BLaER1 (cell line): Measurements from ENCODE around the gene SRRM1.
"Not testable (repeated sequence)": the region's sequence is repeated elsewhere in the genome, so short reads cannot be mapped to it uniquely, and the experiment has no call there.

Source experiments
- H3K27ac ChIP-seq: shearing (Covaris generic); formaldehyde crosslinking; 2 replicates; pipeline ENCODE4 v1.8.1; 2022
- H3K27me3 ChIP-seq: shearing (Covaris generic); formaldehyde crosslinking; 2 replicates; pipeline ENCODE4 v1.8.1; 2022
- H3K36me3 ChIP-seq: shearing (Covaris generic); formaldehyde crosslinking; 2 replicates; pipeline ENCODE4 v1.8.1; 2022
- H3K4me1 ChIP-seq: shearing (Covaris generic); formaldehyde crosslinking; 2 replicates; pipeline ENCODE4 v1.8.1; 2022
- H3K4me2 ChIP-seq: shearing (Covaris generic); formaldehyde crosslinking; 2 replicates; pipeline ENCODE4 v1.8.1; 2022
- H3K4me3 ChIP-seq: shearing (Covaris generic); formaldehyde crosslinking; 2 replicates; pipeline ENCODE4 v1.8.1; 2022
- H3K9ac ChIP-seq: shearing (Covaris generic); formaldehyde crosslinking; 2 replicates; pipeline ENCODE4 v1.8.1; 2022
- H3K9me3 ChIP-seq: shearing (Covaris generic); formaldehyde crosslinking; 2 replicates; pipeline ENCODE4 v1.8.1; 2022
- H4K20me1 ChIP-seq: shearing (Covaris generic); formaldehyde crosslinking; 2 replicates; pipeline ENCODE4 v1.8.1; 2022
- Cebpa-rat ChIP-seq: shearing (Covaris generic); IDR thresholded peaks from 2 replicates; pipeline ENCODE4 v1.8.1; 2022

Gene SRRM1

GRCh38 chr1:24713736-24714135, 70.6 kb downstream of the SRRM1 start:
- H3K9me3 ChIP-seq: no peaks in the 10 kb centered on the region
- H3K4me3 ChIP-seq: no peak overlapping the region
- H3K27me3 ChIP-seq: no peaks in the 10 kb centered on the region
- H4K20me1 ChIP-seq: no peaks in the 10 kb centered on the region
- TF ChIP-seq Cebpa-rat: no peak
- H3K36me3 ChIP-seq: no peaks in the 10 kb centered on the region
- peaks cover 9% of the 10 kb centered on the region for H3K4me1 ChIP-seq
- no peak overlapping the region for H3K9ac ChIP-seq
- H3K4me2 ChIP-seq: no peak overlapping the region
- H3K27ac ChIP-seq: no peak overlapping the region

DNA sequence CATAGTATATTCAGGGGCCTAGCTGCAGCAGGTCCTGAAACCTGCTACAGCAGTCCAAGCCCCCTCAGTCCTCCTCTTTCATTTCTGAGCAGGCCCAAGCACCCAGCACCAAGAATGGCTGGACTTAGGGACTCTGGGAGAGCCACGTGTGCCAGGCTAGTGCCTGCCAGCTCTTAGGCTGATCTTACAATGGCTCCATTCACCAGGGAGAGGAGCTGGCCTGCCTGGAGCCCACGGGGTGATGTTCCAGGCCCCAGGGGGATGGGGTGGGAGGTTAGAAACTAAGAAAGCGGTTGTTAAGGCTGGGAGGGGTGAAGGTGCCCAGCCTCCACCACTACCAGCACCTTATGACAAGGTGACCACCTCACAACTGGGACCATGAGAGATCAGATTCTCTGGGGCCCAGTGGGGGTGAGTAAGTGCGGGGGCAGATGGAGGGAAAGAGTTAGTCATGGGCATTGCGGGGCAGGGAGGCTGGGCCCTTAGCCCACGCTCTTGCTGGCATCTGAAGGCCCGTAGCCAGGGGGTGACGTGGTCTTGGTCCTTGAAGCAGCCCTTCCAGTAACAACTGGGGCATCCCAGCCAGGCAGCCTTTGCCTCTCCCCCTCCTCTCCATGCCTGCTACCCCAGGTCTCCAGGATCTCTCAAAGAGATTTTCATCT, 71.9 kb downstream of the SRRM1 start:
- Histone ChIP-seq H4K20me1 (no peaks in the 10 kb centered on the region), H3K4me2 (no peak overlapping the region), H3K4me1 (0 out of 2 replicates have a peak, but pooled peaks cover 4% of the 10 kb centered on the region), H3K9me3 (no peaks in the 10 kb centered on the region), H3K36me3 (no peaks in the 10 kb centered on the region), H3K9ac (no peak overlapping the region), H3K27ac (no peak overlapping the region), H3K27me3 (no peaks in the 10 kb centered on the region), H3K4me3 (no peak overlapping the region)
- no peak for TF ChIP-seq Cebpa-rat

DNA sequence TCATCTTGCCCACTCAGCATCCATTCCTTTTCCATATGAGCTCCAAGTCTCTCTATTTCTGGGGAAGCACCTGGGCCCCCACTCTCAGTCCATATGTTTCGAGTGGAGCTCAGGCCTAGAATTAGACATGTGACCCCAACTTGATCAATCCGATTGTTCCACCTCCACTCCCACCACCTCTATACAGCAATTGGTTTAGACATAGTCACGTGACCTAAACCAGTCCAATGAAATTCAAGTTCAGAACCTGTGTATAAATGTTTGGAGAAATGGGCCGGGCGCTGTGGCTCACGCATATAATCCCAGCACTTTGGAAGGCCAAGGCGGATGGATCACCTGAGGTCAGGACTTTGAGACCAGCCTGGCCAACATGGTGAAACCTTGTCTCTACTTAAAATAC, 72.6 kb downstream of the SRRM1 start:
- Histone ChIP-seq H3K9me3 (no peaks in the 10 kb centered on the region), H3K4me3 (no peak overlapping the region), H3K4me1 (no peaks in the 10 kb centered on the region), H3K27ac (no peak overlapping the region), H4K20me1 (no peaks in the 10 kb centered on the region), H3K36me3 (no peaks in the 10 kb centered on the region), H3K27me3 (no peaks in the 10 kb centered on the region), H3K9ac (no peak overlapping the region), H3K4me2 (no peak overlapping the region)
- TF ChIP-seq Cebpa-rat: no peak

- Histone ChIP-seq H3K27ac (no peak overlapping the region), H3K4me1 (no peaks in the 10 kb centered on the region), H4K20me1 (no peaks in the 10 kb centered on the region), H3K36me3 (no peaks in the 10 kb centered on the region), H3K9ac (no peak overlapping the region), H3K9me3 (peaks cover 3% of the 10 kb centered on the region; the same call in 1 of the 2 replicates), H3K4me3 (no peak overlapping the region), H3K27me3 (no peaks in the 10 kb centered on the region), H3K4me2 (no peak overlapping the region)
- TF ChIP-seq Cebpa-rat: no peak
Observed at GRCh38 chr1:24717887-24718650, 75.0 kb downstream of the SRRM1 start.

DNA sequence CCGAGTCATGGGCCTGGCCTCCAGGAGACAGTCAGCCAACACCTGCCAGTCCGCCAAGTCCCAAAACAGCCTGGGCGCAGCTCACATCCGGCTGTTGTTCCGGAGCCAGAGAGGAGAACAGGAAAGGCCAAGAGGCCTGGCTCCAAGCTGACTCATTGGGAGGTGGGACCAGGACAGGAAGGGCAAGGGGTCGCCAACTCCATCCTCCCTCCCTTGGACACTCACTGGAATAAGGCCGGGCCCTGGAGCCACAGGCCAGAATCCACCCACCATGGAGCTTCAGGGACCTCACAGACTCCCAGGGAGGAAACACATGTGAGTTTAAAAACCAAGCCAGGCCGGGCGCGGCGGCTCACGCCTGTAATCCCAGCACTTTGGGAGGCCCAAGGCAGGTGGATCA, 77.0 kb downstream of the SRRM1 start:
- Histone ChIP-seq H3K9ac (no peak overlapping the region), H3K27me3 (no peaks in the 10 kb centered on the region), H4K20me1 (no peaks in the 10 kb centered on the region), H3K4me3 (no peak overlapping the region), H3K4me1 (no peaks in the 10 kb centered on the region), H3K4me2 (no peak overlapping the region), H3K36me3 (no peaks in the 10 kb centered on the region), H3K27ac (no peak overlapping the region), H3K9me3 (peaks cover 3% of the 10 kb centered on the region; the same call in 1 of the 2 replicates)
- TF ChIP-seq Cebpa-rat: no peak

- H3K36me3 ChIP-seq: no peaks in the 10 kb centered on the region
- no peak overlapping the region for H3K4me3 ChIP-seq
- H4K20me1 ChIP-seq: no peaks in the 10 kb centered on the region
- H3K4me1 ChIP-seq: peaks cover 3% of the 10 kb centered on the region
- no peak overlapping the region for H3K9ac ChIP-seq
- no peak overlapping the region for H3K27ac ChIP-seq
- no peak overlapping the region for H3K4me2 ChIP-seq
- H3K9me3 ChIP-seq: peaks cover 3% of the 10 kb centered on the region; the same call in 1 of the 2 replicates
- no peak for TF ChIP-seq Cebpa-rat
- H3K27me3 ChIP-seq: no peaks in the 10 kb centered on the region
Observed at GRCh38 chr1:24721533-24721932, 78.4 kb downstream of the SRRM1 start.

DNA sequence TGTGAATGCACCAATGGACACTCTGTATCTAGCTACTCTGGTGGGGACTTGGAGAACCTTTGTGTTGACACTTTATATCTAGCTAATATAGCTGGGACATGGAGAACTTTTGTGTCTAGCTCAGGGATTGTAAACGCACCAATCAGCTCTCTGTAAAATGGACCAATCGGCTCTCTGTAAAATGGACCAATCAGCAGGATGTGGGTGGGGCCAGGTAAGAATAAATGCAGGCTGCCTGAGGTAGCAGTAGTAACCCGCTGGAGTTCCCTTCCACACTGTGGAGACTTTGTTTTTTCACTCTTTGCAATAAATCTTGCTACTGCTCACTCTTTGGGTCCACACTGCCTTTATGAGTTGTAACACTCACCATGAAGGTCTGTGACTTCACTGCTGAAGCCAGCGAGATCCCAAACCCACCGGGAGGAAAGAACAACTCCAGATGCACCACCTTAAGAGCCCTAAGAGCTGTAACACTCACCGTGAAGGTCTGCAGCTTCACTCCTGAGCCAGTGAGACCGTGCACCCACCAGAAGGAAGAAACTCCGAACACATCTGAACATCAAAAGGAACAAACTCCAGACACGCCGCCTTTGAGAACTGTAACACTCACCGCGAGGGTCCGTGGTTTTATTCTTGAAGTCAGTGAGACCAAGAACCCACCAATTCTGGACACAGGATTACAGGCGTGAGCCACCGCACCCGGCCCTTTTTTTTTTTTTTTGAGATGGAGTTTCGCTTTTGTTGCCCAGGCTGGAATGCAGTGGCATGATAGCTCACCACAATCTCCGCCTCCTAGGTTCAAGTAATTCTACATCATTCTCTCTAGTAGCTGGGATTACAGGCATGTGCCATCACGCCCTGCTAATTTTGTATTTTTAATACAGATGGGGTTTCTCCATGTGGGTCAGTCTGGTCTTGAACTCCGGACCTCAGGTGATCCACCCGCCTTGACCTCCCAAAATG, 79.3 kb downstream of the SRRM1 start:
- H3K9me3 ChIP-seq, H3K4me3 ChIP-seq, H3K27ac ChIP-seq, H3K4me2 ChIP-seq, H3K27me3 ChIP-seq, H3K9ac ChIP-seq, H4K20me1 ChIP-seq, H3K36me3 ChIP-seq: not testable (repeated sequence)
- peaks cover 11% of the 10 kb centered on the region for H3K4me1 ChIP-seq
